Measurements from ENCODE around the gene MCOLN2. TPM values are rescaled to one million over a fixed set of nuclear protein-coding genes. Genes with fewer than 3 reads are reported as not detected.

MCOLN2 gene
- total RNA-seq, 1 experiment from 2014 or later: 1.3 TPM

GRCh38 chr1:85028151-85028550 is 31.2 kb upstream of the MCOLN2 start:
- TF ChIP-seq CTCF (conservative IDR thresholded peaks at IDR 0.05): no peak
- no peak overlapping the region for H3K4ac ChIP-seq (ENCODE audit: low read depth, low read length)
- no peak overlapping the region for H2BK20ac ChIP-seq (ENCODE audit: low read depth, low read length, poor library complexity, severe bottlenecking)
- no peak overlapping the region for H3K4me2 ChIP-seq (ENCODE audit: insufficient read depth, insufficient read length, low read length)
- H3K79me2 ChIP-seq (ENCODE audit: insufficient read depth, low read length): no peaks in the 10 kb centered on the region
- H3K27ac ChIP-seq (ENCODE audit: insufficient read length, low read depth, low read length): no peak overlapping the region
- no peak overlapping the region for H3K27ac Mint-ChIP-seq
- H4K20me1 ChIP-seq (ENCODE audit: control insufficient read depth, insufficient read depth, insufficient read length): no peaks in the 10 kb centered on the region
- no peak overlapping the region for H3T11ph ChIP-seq (ENCODE audit: low read length)
- H2BK120ac ChIP-seq (ENCODE audit: low read depth, low read length, poor library complexity, severe bottlenecking): no peak overlapping the region
- H3K4me1 Mint-ChIP-seq: 0 out of 4 replicates have a peak, but pooled peaks cover 0 to 3% of the 10 kb centered on the region in 2 experiments
- no peak for DNase-seq
- H3K79me1 ChIP-seq (ENCODE audit: insufficient read depth, low read depth, low read length, poor library complexity, severe bottlenecking): no peaks in the 10 kb centered on the region
- H3K36me3 Mint-ChIP-seq (ENCODE audit: insufficient read depth in 1 of 3, low read depth in 3 of 3): no peaks in the 10 kb centered on the region
- no peak overlapping the region for H3K14ac ChIP-seq (ENCODE audit: insufficient read depth, low read length)
- no peak overlapping the region for H3K4me3 Mint-ChIP-seq
- H4K5ac ChIP-seq (ENCODE audit: insufficient read length, low read depth, low read length): no peak overlapping the region
- no peaks in the 10 kb centered on the region for H3K9me3 Mint-ChIP-seq
- no peak overlapping the region for H2AK5ac ChIP-seq (ENCODE audit: insufficient read length, low read length)
- H3K23ac ChIP-seq (ENCODE audit: insufficient read length, low read depth, low read length): no peak overlapping the region
- H3K9me3 ChIP-seq (ENCODE audit: control insufficient read depth, low read depth, low read length): no peaks in the 10 kb centered on the region
- H2BK5ac ChIP-seq (ENCODE audit: insufficient read length, low read length): no peak overlapping the region
- H3K18ac ChIP-seq (ENCODE audit: insufficient read length, low read depth, low read length): no peak overlapping the region
- no peak overlapping the region for H4K8ac ChIP-seq (replicated peaks; ENCODE audit: insufficient read length, low read depth, low read length)
- H3K56ac ChIP-seq (ENCODE audit: insufficient read length, low read depth, low read length): no peak overlapping the region
- no peaks in the 10 kb centered on the region for H3K27me3 Mint-ChIP-seq (ENCODE audit: low read depth)
- no peak overlapping the region for H2BK12ac ChIP-seq (ENCODE audit: insufficient read length, low read depth, low read length)
- no peak overlapping the region for H4K91ac ChIP-seq (ENCODE audit: insufficient read length, low read depth, low read length)
- H2BK15ac ChIP-seq (ENCODE audit: low read depth, low read length): no peak overlapping the region
- no peak overlapping the region for H3K9ac ChIP-seq (ENCODE audit: extremely low read depth, insufficient read length, low read length)
- H3K27me3 ChIP-seq (ENCODE audit: insufficient read depth, low read length): no peaks in the 10 kb centered on the region
- H3K4me1 ChIP-seq (ENCODE audit: insufficient read depth, low read length): no peaks in the 10 kb centered on the region
- no peak overlapping the region for H2AFZ ChIP-seq (ENCODE audit: low read length)
- WGBS (ENCODE audit: extremely low coverage, insufficient read length, low lambda C conversion rate): no CpG with 5 or more reads among the region's 3 CpGs
- H3K23me2 ChIP-seq (ENCODE audit: insufficient read length, low read depth, low read length, poor library complexity, severe bottlenecking): no peaks in the 10 kb centered on the region

Data from H9 (cell line).